ENCODE results near the gene TSPAN9. TPM values are rescaled to one million over a fixed set of nuclear protein-coding genes. Genes with fewer than 3 reads are reported as not detected.

TSPAN9 gene
- total and polyA plus RNA-seq, 9 of the 15 experiments (the other 6 are each of a cell fraction or from before 2014, with no cell fraction given), result 0.23 to 2.1 (median 0.60) TPM; not detected in 2

- H4K20me1 ChIP-seq (replicated peaks; ENCODE audit: control insufficient read depth, insufficient read depth, low read length), result peaks cover 6% of the 10 kb centered on the region; the same call in 1 of the 2 replicates
- H3K27me3 ChIP-seq (ENCODE audit: control insufficient read depth in 2 of 2, insufficient read depth in 2 of 2, low read length in 2 of 2), result peaks cover 5 to 43% of the 10 kb centered on the region in 2 experiments
- no peaks in the 10 kb centered on the region for H3K9me3 ChIP-seq (replicated peaks; ENCODE audit: control insufficient read depth, insufficient read depth, low read depth, low read length)
- CTCF ChIA-PET (ENCODE audit: low intra/inter-chr PET ratio), result no interaction called here
- intact Hi-C loops (cut with micrococcal nuclease) (no loop called here), in situ Hi-C loops (cut with MboI) (no loop called here)
- H3K4me1 ChIP-seq (replicated peaks in 1 of 2; ENCODE audit: control insufficient read depth in 2 of 2, insufficient read depth in 2 of 2, low read length in 2 of 2), result no peaks in the 10 kb centered on the region
- no peak for FAIRE-seq
- no peak overlapping the region for H3K9ac ChIP-seq (ENCODE audit: insufficient read depth in 1 of 2, low read depth in 2 of 2, low read length in 2 of 2)
- WGBS (ENCODE audit: insufficient coverage, low coverage, missing lambda C conversion rate), result 0% methylated on average over 15 of the region's 17 CpGs
- H3K4me3 ChIP-seq, result no peak overlapping the region
- H2AFZ ChIP-seq (ENCODE audit: low read depth, low read length), result no peak overlapping the region
- TF ChIP-seq GTF2A2 (tag; IDR thresholded peaks at IDR 0.05) (no peak), ZBTB34 (CRISPR knock-in tag; IDR thresholded peaks at IDR 0.05) (no peak), POLR2A (conservative IDR thresholded peaks at IDR 0.05) (no peak), PML (IDR thresholded peaks at IDR 0.05; ENCODE audit: low read length) (no peak), PKNOX1 (IDR thresholded peaks at IDR 0.05) (no peak), RNF2 (IDR thresholded peaks at IDR 0.05) (no peak), ZBTB9 (CRISPR knock-in tag; IDR thresholded peaks at IDR 0.05) (no peak), TRIM24 (IDR thresholded peaks at IDR 0.05) (no peak)
- POLR2A ChIA-PET, result interaction anchor here (0.7 kb wide), 1 partner anchor 35 kb away, joined by 4 read pairs; no protein-coding TSS in a partner anchor
- DNase-seq (ENCODE audit: extremely low read depth in 1 of 4, low spot score in 3 of 4), result no peak
- no peaks in the 10 kb centered on the region for H3K79me2 ChIP-seq (ENCODE audit: control insufficient read depth, insufficient read depth, low read length)
- H3K4me2 ChIP-seq (ENCODE audit: insufficient read depth, low read length), result no peak overlapping the region
- no TSS peak for BruUV-seq (replicated peaks)
- no peaks in the 10 kb centered on the region for H3K36me3 ChIP-seq (ENCODE audit: control insufficient read depth, insufficient read depth, low read length)
- H3K27ac ChIP-seq (ENCODE audit: extremely low read depth, low read depth, low read length), result no peak overlapping the region
- no peak for ATAC-seq
- H3K9me1 ChIP-seq (ENCODE audit: control insufficient read depth, insufficient read depth, low read length), result no peaks in the 10 kb centered on the region
Observed at GRCh38 chr12:3119756-3120601, 42.8 kb downstream of the TSPAN9 start.

All from K562 (cell line).